ENCODE results near the gene MALRD1. TPM values are rescaled to one million over a fixed set of nuclear protein-coding genes. Genes with fewer than 3 reads are reported as not detected.

The MALRD1 gene
- 0.69 TPM in 1 of 2 replicates, not detected in the other for total RNA-seq (2014; rRNA removed; shearing (Covaris generic))

DNA sequence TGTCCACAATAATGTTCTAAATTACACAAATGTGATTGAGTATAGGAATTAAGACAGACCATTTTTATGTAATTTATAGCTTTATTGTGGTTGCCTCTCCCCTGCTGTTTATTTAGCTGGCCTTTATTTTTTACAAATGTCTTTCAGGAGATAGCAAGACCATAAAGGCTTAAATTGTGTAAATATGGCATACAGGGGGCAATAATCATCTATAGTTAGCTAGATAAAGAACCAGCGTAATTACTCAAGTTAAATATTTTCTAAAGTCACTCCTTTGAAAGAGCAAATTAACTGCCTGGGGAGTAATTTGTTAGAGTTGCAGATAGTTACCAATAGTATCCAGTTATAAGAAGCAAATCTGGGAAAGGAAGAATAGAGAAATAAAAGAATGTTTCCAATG, at the start of gene MALRD1:
MALRD1 (plus strand) TSS at position 313 of the 400 bp plus-strand sequence. CDS start 138 bp downstream, outside the sequence.
- H3K36me3 ChIP-seq (replicated peaks; ENCODE audit: control insufficient read depth, insufficient read depth, low read length) = no peaks in the 10 kb centered on the region
- no peak within 1 kb of the TSS for H3K4me3 ChIP-seq (ENCODE audit: insufficient read depth, low read depth, low read length)
- DNase-seq = no peak
- H3K27me3 ChIP-seq (ENCODE audit: control insufficient read depth, insufficient read depth, low read length) = no peaks in the 10 kb centered on the region

DNA sequence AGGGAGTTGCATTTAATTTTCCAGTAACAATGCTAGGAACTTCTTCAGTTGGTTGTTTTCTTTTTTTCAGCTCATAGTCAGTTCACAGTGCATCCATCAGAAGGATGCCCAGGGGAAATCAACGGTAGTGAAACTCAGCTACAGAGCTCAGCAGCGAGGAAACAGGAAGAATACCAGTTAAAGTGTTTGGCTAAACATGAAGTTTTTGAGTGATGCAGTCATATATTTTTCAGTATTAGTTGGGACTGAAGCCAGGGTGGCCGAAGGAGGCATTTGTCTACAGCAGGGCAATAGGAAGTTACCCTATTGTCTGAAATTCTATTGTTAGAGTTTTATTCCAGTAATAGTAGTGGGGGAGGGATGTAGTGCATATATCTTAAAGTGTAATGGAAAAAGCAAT, 45.3 kb upstream of the MALRD1 start:
- Histone ChIP-seq H3K4me3 (ENCODE audit: insufficient read depth, low read depth, low read length) (no peak overlapping the region), H3K36me3 (replicated peaks; ENCODE audit: control insufficient read depth, insufficient read depth, low read length) (no peaks in the 10 kb centered on the region), H3K27me3 (ENCODE audit: control insufficient read depth, insufficient read depth, low read length) (no peaks in the 10 kb centered on the region)
- DNase-seq = no peak

GRCh38 chr10:19012111-19012510, 36.5 kb upstream of the MALRD1 start:
- Histone ChIP-seq H3K27me3 (ENCODE audit: control insufficient read depth, insufficient read depth, low read length) (no peaks in the 10 kb centered on the region), H3K4me3 (ENCODE audit: insufficient read depth, low read depth, low read length) (no peak overlapping the region), H3K36me3 (replicated peaks; ENCODE audit: control insufficient read depth, insufficient read depth, low read length) (no peaks in the 10 kb centered on the region)
- DNase-seq = no peak

DNA sequence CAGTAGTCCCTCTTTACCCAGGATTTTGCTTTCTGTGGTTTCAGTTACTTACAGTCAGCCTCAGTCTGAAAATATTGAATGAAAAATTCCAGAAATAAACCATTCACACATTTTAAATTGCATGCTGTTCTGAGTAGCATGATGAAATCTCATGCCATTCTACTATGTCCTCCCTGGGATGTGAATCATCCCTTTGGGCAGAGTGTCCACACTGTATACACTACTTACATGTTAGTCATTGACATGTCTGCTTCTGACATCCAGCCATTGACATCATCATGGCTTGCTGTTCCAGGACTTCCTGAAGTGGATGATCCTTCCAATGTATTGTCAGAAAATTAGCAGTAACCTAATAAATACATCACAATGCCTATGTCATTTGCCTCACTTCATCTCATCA, 34.6 kb upstream of the MALRD1 start:
- no peaks in the 10 kb centered on the region for H3K27me3 ChIP-seq (ENCODE audit: control insufficient read depth, insufficient read depth, low read length)
- H3K36me3 ChIP-seq (replicated peaks; ENCODE audit: control insufficient read depth, insufficient read depth, low read length) = no peaks in the 10 kb centered on the region
- H3K4me3 ChIP-seq (ENCODE audit: insufficient read depth, low read depth, low read length) = no peak overlapping the region
- DNase-seq = no peak

GRCh38 chr10:19014498-19014897, 34.1 kb upstream of the MALRD1 start:
- H3K36me3 ChIP-seq (replicated peaks; ENCODE audit: control insufficient read depth, insufficient read depth, low read length) = no peaks in the 10 kb centered on the region
- H3K27me3 ChIP-seq (ENCODE audit: control insufficient read depth, insufficient read depth, low read length) = no peaks in the 10 kb centered on the region
- H3K4me3 ChIP-seq (ENCODE audit: insufficient read depth, low read depth, low read length) = no peak overlapping the region
- DNase-seq = no peak

DNA sequence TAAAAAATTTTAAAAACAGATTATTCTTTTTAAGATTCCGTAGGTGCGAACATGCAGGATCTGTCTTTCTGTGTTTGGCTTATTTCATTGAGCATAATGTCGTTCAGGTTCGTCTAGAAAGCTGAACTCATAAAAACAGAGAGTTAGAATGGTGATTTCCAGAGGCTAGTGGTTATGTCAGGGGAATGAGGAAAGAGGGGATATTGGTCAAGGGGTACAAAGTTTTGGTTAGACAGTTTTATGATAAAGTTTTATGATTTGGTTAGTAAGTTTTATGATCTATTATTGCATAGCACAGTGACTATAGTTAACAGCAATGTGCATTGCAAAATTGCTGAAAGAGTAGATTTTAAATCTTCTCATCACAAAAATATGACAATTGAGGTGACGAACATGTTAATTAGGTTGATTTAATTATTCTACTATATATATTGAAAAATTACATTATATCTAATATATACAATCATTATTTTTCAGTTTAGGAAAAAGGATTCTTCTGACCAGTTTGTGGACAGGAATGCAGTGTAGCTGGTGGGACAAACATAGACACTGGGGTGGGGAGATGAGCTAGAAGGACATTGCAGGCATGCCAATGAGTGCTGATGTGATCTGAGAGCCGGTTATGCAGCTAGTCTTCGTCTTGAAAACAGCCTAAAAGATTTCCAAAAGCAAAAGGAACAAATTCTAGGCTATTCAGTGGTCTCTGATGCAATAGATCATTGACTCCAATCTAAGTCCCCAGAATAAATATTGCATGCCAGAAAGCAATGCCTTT, 31.3 kb upstream of the MALRD1 start:
- no peak for DNase-seq
- H3K4me3 ChIP-seq (ENCODE audit: insufficient read depth, low read depth, low read length) = no peak overlapping the region
- H3K27me3 ChIP-seq (ENCODE audit: control insufficient read depth, insufficient read depth, low read length) = no peaks in the 10 kb centered on the region
- no peaks in the 10 kb centered on the region for H3K36me3 ChIP-seq (replicated peaks; ENCODE audit: control insufficient read depth, insufficient read depth, low read length)

GRCh38 chr10:19021162-19021561, 27.4 kb upstream of the MALRD1 start:
- H3K4me3 ChIP-seq (ENCODE audit: insufficient read depth, low read depth, low read length) = no peak overlapping the region

GRCh38 chr10:19024611-19025010, 24.0 kb upstream of the MALRD1 start:
- DNase-seq = no peak
- no peaks in the 10 kb centered on the region for H3K36me3 ChIP-seq (replicated peaks; ENCODE audit: control insufficient read depth, insufficient read depth, low read length)
- H3K27me3 ChIP-seq (ENCODE audit: control insufficient read depth, insufficient read depth, low read length) = no peaks in the 10 kb centered on the region
- H3K4me3 ChIP-seq (ENCODE audit: insufficient read depth, low read depth, low read length) = no peak overlapping the region

More at GRCh38 chr10:19021162-19021561, 27.4 kb upstream of the MALRD1 start:
- no peak for DNase-seq
- Histone ChIP-seq H3K27me3 (ENCODE audit: control insufficient read depth, insufficient read depth, low read length) (no peaks in the 10 kb centered on the region), H3K36me3 (replicated peaks; ENCODE audit: control insufficient read depth, insufficient read depth, low read length) (no peaks in the 10 kb centered on the region)

GRCh38 chr10:19031763-19032162, 16.8 kb upstream of the MALRD1 start:
- Histone ChIP-seq H3K36me3 (replicated peaks; ENCODE audit: control insufficient read depth, insufficient read depth, low read length) (no peaks in the 10 kb centered on the region), H3K4me3 (ENCODE audit: insufficient read depth, low read depth, low read length) (no peak overlapping the region), H3K27me3 (ENCODE audit: control insufficient read depth, insufficient read depth, low read length) (no peaks in the 10 kb centered on the region)
- no peak for DNase-seq

- DNase-seq = no peak
- H3K4me3 ChIP-seq (ENCODE audit: insufficient read depth, low read depth, low read length) = no peak overlapping the region
- no peaks in the 10 kb centered on the region for H3K36me3 ChIP-seq (replicated peaks; ENCODE audit: control insufficient read depth, insufficient read depth, low read length)
- H3K27me3 ChIP-seq (ENCODE audit: control insufficient read depth, insufficient read depth, low read length) = no peaks in the 10 kb centered on the region
These were observed 14.9 kb upstream of the MALRD1 start for GRCh38 chr10:19033741-19034140.

DNA sequence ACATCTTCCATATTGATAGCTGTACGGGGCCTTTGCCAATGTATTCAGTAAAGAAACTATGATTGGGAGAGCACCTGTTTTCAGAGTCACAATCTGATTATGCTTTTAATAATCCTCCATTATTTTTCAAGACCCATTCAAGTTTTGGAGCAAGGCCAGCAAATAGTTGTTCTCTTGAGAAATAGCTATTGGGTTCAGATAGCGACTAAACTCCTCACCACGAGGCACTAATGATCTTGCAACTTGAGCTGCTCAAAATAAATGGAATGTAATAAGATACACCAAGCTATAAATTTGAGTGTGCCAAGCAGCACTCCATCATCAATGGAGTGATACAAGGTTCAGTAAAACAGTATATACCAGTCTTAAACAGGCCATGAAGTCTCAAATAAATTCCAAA, 7.4 kb upstream of the MALRD1 start:
- no peak overlapping the region for H3K4me3 ChIP-seq (ENCODE audit: insufficient read depth, low read depth, low read length)
- H3K36me3 ChIP-seq (replicated peaks; ENCODE audit: control insufficient read depth, insufficient read depth, low read length) = no peaks in the 10 kb centered on the region
- DNase-seq = no peak
- no peaks in the 10 kb centered on the region for H3K27me3 ChIP-seq (ENCODE audit: control insufficient read depth, insufficient read depth, low read length)

DNA sequence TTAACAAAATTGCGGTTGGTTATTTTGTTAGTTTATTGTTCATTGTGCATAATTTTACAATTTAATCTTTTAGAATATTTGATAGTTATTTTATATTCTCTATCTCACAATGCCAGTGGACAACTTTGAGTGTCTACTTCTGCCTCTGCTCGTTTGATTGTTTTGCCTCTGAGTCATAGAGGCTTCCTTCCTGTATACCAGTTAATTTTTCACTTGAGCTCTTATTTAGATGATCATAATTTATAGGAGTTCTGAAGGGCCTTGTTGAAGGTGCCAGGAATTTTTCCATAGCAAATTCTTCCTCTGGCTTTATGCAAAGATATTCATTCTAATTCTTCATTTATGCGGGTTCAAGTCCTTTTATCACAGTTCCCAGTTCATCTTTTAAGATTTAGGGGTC, 5.2 kb upstream of the MALRD1 start:
- no peak for DNase-seq
- Histone ChIP-seq H3K4me3 (ENCODE audit: insufficient read depth, low read depth, low read length) (no peak overlapping the region), H3K36me3 (replicated peaks; ENCODE audit: control insufficient read depth, insufficient read depth, low read length) (no peaks in the 10 kb centered on the region), H3K27me3 (ENCODE audit: control insufficient read depth, insufficient read depth, low read length) (no peaks in the 10 kb centered on the region)

- DNase-seq = no peak
- H3K36me3 ChIP-seq (replicated peaks; ENCODE audit: control insufficient read depth, insufficient read depth, low read length) = no peaks in the 10 kb centered on the region
- no peaks in the 10 kb centered on the region for H3K27me3 ChIP-seq (ENCODE audit: control insufficient read depth, insufficient read depth, low read length)
- H3K4me3 ChIP-seq (ENCODE audit: insufficient read depth, low read depth, low read length) = no peak overlapping the region
These were observed 1.9 kb upstream of the MALRD1 start for GRCh38 chr10:19046679-19047078.

DNA sequence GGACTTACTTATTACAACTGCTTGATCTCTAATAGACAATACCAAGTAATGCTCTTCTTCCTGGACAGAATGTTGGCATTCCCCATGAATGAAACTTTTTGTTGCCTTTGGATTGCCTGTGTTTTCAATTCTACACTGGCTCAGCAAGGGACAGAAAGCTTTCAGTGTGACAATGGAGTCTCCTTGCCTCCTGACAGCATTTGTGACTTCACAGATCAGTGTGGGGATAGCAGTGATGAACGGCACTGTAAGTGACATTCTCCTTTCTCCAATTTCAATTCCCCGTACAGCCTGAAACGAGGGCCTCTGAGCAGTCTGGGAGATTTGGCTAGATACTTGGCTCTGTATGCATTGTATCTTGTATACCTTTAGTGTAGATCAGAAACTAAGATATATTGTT, 290 bp downstream of the MALRD1 start:
- Histone ChIP-seq H3K36me3 (replicated peaks; ENCODE audit: control insufficient read depth, insufficient read depth, low read length) (no peaks in the 10 kb centered on the region), H3K4me3 (ENCODE audit: insufficient read depth, low read depth, low read length) (no peak overlapping the region)
- DNase-seq = no peak

DNA sequence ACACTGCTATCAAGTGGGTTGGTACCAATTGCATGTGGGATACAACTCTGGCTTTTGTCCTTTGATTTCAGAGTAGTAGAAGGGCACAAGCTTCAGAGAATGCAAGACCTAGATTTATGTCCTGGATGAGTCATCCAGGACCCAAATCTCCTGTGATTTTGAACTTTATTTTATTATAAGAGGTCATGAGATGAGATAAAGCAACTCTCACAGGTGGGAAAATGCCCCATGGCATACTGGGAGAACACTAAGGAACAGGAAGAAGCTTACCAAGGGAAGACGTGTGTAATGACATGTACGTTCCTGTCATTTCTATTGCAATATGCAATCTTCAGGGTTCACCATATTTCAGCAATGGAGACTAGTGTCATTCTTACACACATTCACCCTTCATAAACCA, 966 bp downstream of the MALRD1 start:
- Histone ChIP-seq H3K4me3 (ENCODE audit: insufficient read depth, low read depth, low read length) (no peak overlapping the region), H3K27me3 (ENCODE audit: control insufficient read depth, insufficient read depth, low read length) (no peaks in the 10 kb centered on the region), H3K36me3 (replicated peaks; ENCODE audit: control insufficient read depth, insufficient read depth, low read length) (no peaks in the 10 kb centered on the region)
- no peak for DNase-seq

More for the DNA sequence above, 290 bp downstream of the MALRD1 start:
- no peaks in the 10 kb centered on the region for H3K27me3 ChIP-seq (ENCODE audit: control insufficient read depth, insufficient read depth, low read length)
